SK-N-MC (cell line): ENCODE results near the gene PSMD13.

Source experiments
- DNase-seq: peaks from one replicate; pipeline ENCODE4 v3.0.0-alpha.2; 2011; ENCODE audit warnings: low read depth, low spot score
- H3K27ac ChIP-seq: fragments of 200-600 bp; sonication (generic); 2 replicates; pipeline ENCODE4 v1.5.1; 2016; ENCODE audit warnings: mixed run types
- H3K36me3 ChIP-seq: fragments of 200-600 bp; sonication (generic); 2 replicates; pipeline ENCODE4 v1.6.1; 2017; ENCODE audit warnings: antibody characterized with exemption, low read length, mixed read lengths; ENCODE audit not compliant: insufficient read depth
- H3K4me3 ChIP-seq: fragments of 200-600 bp; sonication (generic); 2 replicates; pipeline ENCODE4 v1.5.1; 2016
- H3K9ac ChIP-seq: fragments of 200-600 bp; sonication (generic); 2 replicates; pipeline ENCODE4 v1.8.0; 2017; ENCODE audit warnings: mixed run types, mixed read lengths; ENCODE audit not compliant: insufficient read length
- H3K9me3 ChIP-seq: fragments of 200-600 bp; sonication (generic); 2 replicates; pipeline ENCODE4 v1.6.1; 2017; ENCODE audit warnings: low read depth, mild to moderate bottlenecking, antibody characterized with exemption, low read length, moderate library complexity, mixed read lengths
- EZH2 ChIP-seq: fragments of 200-600 bp; sonication (generic); IDR thresholded peaks from one replicate; pipeline ENCODE4 v1.6.1; 2017; ENCODE audit warnings: antibody characterized with exemption
- FOXP2 ChIP-seq: optimal IDR thresholded peaks from 2 replicates; pipeline ENCODE3; 2011; ENCODE audit warnings: mild to moderate bottlenecking, moderate library complexity; ENCODE audit not compliant: insufficient read depth; ENCODE audit errors: extremely low read length, control extremely low read depth
- POLR2AphosphoS5 ChIP-seq: IDR thresholded peaks from 2 replicates; pipeline ENCODE4 v1.6.1; 2012; ENCODE audit warnings: mild to moderate bottlenecking, low read depth, low read length, borderline replicate concordance

PSMD13 gene

GRCh38 chr11:221998-222789 lies 14.6 kb upstream of the PSMD13 start:
- Histone ChIP-seq H3K9ac (no peak overlapping the region), H3K36me3 (no peaks in the 10 kb centered on the region), H3K27ac (no peak overlapping the region), H3K4me3 (no peak overlapping the region), H3K9me3 (no peaks in the 10 kb centered on the region)
- no peak for DNase-seq
- TF ChIP-seq EZH2 (no peak), FOXP2 (no peak), POLR2AphosphoS5 (no peak)

GRCh38 chr11:223026-223789 lies 13.6 kb upstream of the PSMD13 start:
- Histone ChIP-seq H3K9ac (no peak overlapping the region), H3K27ac (no peak overlapping the region), H3K9me3 (no peaks in the 10 kb centered on the region), H3K36me3 (no peaks in the 10 kb centered on the region), H3K4me3 (no peak overlapping the region)
- TF ChIP-seq POLR2AphosphoS5 (no peak), EZH2 (no peak), FOXP2 (no peak)
- DNase-seq = no peak

DNA sequence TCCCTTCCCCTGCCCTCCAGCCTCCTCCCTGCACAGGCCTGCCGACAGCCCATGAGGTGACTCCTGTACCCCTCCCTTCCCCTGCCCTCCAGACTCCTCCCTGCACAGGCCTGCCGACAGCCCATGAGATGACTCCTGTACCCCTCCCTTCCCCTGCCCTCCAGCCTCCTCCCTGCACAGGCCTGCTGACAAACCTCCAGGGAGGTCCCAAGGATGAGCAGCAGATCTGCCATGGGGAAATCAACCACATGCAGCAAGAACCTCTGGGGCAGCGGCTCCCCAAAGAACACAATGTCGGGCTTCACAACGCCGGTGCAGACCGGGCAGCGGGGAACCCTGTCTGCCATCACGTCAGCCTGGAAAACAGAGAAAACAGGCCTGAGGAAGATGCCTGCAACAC lies 12.9 kb upstream of the PSMD13 start:
- no peaks in the 10 kb centered on the region for H3K9me3 ChIP-seq
- H3K36me3 ChIP-seq = no peaks in the 10 kb centered on the region
- no peak for TF ChIP-seq EZH2
- no peak for TF ChIP-seq FOXP2
- no peak for TF ChIP-seq POLR2AphosphoS5
- no peak overlapping the region for H3K9ac ChIP-seq
- DNase-seq = no peak
- no peak overlapping the region for H3K4me3 ChIP-seq
- H3K27ac ChIP-seq = no peak overlapping the region

- TF ChIP-seq EZH2 (no peak), POLR2AphosphoS5 (no peak), FOXP2 (no peak)
- H3K9me3 ChIP-seq = no peaks in the 10 kb centered on the region
- H3K36me3 ChIP-seq = no peaks in the 10 kb centered on the region
- H3K9ac ChIP-seq = no peak overlapping the region
- no peak overlapping the region for H3K4me3 ChIP-seq
- H3K27ac ChIP-seq = no peak overlapping the region
- DNase-seq = no peak
These were observed 12.4 kb upstream of the PSMD13 start for GRCh38 chr11:224424-224823.

DNA sequence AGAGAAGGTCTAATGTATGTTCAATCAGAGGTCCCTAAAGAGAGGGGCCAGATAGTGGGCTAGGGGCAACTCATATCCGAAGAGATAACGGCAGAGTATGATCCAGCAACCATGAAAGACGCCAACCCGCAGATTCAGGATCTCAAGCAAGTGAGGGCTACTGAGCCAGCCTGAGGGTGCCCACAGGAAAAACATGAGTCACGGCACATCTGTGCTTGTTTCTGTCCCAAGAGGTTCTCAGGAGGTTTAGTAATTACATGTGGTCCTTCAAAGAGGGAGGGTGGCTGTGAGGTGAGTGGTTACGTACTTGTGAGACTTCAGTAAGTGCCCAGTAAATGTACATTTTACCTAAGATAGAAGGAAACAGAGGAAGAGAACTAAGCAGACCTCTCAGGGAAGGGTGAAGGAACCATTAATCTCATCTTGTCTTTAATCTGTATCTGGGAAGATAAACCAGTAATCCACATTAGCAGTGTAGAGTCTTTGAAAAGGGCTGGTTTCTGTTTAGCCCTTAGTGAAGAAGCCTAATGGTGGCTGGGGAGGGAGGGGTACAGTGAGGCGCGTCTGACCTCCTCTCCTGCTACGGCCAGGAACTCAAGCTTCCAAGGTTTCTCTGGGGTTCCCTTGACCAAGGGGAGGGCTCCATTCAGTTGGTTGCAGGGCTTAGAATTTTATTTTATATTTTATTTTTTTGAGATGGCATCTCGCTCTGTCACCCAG lies 10.9 kb upstream of the PSMD13 start:
- H3K27ac ChIP-seq = no peak overlapping the region
- H3K9ac ChIP-seq = no peak overlapping the region
- no peak overlapping the region for H3K4me3 ChIP-seq
- H3K36me3 ChIP-seq = no peaks in the 10 kb centered on the region
- no peak for DNase-seq
- TF ChIP-seq EZH2 = no peak
- no peak for TF ChIP-seq FOXP2
- no peak for TF ChIP-seq POLR2AphosphoS5
- no peaks in the 10 kb centered on the region for H3K9me3 ChIP-seq

DNA sequence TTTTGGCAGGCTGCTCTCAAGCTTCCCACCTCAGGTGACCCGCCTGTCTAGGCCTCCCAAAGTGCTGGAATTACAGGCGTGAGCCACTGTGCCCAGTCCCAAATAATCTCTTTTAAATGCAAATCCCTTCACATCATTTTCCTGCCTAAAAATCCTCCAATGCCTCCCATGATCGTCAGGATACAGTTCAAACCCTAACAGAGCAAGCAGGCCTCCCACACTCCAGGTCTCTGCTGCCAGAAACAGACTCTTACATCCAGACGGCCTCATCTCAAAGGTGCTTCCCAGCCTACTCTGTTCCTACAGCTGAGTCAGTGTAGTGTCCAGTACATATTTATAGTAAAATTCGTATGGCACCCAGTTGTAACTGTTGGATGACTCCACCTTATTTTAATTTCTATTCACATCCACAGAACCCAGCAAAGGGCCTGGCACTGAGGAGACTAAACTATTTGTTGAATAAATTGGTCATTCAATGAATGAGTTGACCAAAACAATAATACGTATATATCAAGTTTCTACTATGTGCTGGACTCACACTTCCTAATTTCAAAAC lies 8.9 kb upstream of the PSMD13 start:
- TF ChIP-seq EZH2 (no peak), FOXP2 (no peak), POLR2AphosphoS5 (no peak)
- no peak for DNase-seq
- no peak overlapping the region for H3K9ac ChIP-seq
- H3K36me3 ChIP-seq = no peaks in the 10 kb centered on the region
- no peak overlapping the region for H3K4me3 ChIP-seq
- H3K9me3 ChIP-seq = no peaks in the 10 kb centered on the region
- H3K27ac ChIP-seq = no peak overlapping the region

- Histone ChIP-seq H3K4me3 (no peak overlapping the region), H3K36me3 (no peaks in the 10 kb centered on the region), H3K27ac (no peak overlapping the region), H3K9me3 (no peaks in the 10 kb centered on the region), H3K9ac (no peak overlapping the region)
- TF ChIP-seq POLR2AphosphoS5 (no peak), FOXP2 (no peak), EZH2 (no peak)
- DNase-seq = no peak
These were observed 6.3 kb upstream of the PSMD13 start for GRCh38 chr11:230431-230830.

DNA sequence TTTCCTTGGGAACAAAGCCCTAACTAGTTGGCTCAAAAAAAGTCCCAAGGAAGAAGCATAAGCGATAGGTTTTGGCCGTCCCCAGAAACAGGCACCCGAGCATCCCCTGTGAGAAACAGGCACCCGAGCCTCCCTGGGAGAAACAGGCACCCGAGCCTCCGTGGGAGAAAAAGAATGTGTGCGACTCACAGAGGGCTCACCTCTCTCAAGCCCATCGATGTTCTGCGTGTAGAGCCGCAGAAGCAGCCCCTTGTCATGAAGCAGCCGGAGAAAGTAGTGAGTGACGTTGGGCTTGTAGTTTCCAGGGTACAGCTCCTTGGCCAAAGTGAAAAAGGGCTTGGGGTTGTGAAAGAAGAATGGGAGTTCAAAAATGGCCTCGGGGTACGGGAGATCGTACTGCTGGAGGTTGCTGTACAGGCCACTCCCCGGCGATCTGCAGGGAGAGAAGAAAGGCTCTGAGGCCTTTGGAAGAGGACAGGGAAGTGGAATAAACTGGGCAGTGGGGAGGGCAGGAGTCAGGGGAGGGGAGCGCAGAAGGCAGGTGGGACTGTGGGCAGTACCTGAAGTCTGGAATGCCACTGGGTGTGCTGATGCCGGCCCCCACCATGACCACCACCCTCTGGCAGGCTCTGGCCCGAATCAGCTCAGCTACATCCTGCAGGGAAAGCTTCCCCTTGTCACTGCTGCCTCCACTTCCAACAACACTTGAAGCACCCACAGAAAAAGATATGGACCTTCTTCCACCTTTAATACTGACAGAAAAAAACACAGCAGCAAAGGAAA lies 3.8 kb upstream of the PSMD13 start:
- no peak overlapping the region for H3K4me3 ChIP-seq
- no peaks in the 10 kb centered on the region for H3K36me3 ChIP-seq
- DNase-seq = no peak
- TF ChIP-seq POLR2AphosphoS5 (no peak), FOXP2 (no peak), EZH2 (no peak)
- H3K9ac ChIP-seq = no peak overlapping the region
- no peak overlapping the region for H3K27ac ChIP-seq
- no peaks in the 10 kb centered on the region for H3K9me3 ChIP-seq
